Subcutaneous adipose tissue (tissue), 4 donors: ENCODE results near the gene NRP2. TPM values are rescaled to one million over a fixed set of nuclear protein-coding genes. Genes with fewer than 3 reads are reported as not detected.

Experiments
- total RNA-seq, 4 donors: library from RNA; depleted of rRNA; stranded (reverse); fragments of >200 nt; gene quantifications; one replicate each; pipeline ENCODE4 v1.1.0, GENCODE V29; 2016
- TF ChIP-seq, protein P1 (sequence below): fragments of 450-650 bp; IDR thresholded peaks from one replicate; pipeline ENCODE4 v1.5.1; 2016; ENCODE audit warnings: low read depth, mild to moderate bottlenecking, control low read depth, antibody characterized with exemption, moderate library complexity

NRP2 gene
- total RNA-seq, 4 donors from 2014 or later: 29.2 to 70.9 (median 56.1) TPM

DNA sequence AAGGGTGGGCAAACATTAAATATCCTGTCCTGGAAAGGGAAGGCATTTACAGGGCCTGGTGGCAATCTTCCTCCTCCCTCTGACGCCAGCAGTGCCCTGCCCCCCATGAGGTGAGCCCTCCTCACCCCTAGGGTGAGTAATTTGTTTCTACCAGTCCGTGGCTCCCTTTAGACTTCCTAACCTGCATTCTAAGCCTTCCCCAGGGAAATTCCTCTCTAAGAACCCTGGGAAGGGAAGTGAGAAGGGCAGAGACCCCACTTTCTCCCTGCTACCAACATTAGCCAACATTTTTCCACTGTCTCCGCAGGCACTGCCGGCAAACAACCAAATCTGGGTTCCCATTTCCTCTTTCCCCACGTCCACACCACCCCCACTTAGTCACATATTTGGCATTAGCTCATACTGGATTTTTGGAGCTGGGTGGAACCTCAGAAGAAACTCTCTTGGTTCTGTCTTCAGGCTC is 69.3 kb downstream of the NRP2 start:
- TF ChIP-seq, protein P1, sequence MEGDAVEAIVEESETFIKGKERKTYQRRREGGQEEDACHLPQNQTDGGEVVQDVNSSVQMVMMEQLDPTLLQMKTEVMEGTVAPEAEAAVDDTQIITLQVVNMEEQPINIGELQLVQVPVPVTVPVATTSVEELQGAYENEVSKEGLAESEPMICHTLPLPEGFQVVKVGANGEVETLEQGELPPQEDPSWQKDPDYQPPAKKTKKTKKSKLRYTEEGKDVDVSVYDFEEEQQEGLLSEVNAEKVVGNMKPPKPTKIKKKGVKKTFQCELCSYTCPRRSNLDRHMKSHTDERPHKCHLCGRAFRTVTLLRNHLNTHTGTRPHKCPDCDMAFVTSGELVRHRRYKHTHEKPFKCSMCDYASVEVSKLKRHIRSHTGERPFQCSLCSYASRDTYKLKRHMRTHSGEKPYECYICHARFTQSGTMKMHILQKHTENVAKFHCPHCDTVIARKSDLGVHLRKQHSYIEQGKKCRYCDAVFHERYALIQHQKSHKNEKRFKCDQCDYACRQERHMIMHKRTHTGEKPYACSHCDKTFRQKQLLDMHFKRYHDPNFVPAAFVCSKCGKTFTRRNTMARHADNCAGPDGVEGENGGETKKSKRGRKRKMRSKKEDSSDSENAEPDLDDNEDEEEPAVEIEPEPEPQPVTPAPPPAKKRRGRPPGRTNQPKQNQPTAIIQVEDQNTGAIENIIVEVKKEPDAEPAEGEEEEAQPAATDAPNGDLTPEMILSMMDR: no peak

DNA sequence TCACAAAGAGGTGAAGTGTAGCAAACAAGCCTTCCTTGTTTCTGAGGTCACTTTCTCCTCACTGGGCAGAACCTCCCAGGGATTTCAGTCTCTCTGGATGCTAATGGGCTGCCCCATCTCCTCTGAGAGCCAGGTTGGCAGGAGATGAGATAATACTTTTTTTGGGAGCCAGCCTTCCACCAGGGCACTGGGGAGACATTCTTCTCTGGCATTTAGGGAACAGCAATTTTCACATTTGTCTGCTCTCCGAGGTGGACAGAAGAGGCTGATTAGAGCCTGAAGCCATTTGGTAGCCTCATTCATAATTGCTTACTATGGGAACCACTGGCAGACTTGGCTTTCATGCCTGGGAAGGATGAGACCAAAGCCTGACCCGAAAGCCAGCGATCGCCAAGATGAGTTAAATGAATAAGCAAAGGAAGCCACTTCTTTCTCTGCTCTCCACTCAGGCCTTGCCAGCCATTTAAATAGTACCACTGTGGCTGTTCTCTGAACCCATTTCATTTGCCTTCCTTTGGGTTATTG is 70.1 kb downstream of the NRP2 start:
- TF ChIP-seq, protein P1: no peak

DNA sequence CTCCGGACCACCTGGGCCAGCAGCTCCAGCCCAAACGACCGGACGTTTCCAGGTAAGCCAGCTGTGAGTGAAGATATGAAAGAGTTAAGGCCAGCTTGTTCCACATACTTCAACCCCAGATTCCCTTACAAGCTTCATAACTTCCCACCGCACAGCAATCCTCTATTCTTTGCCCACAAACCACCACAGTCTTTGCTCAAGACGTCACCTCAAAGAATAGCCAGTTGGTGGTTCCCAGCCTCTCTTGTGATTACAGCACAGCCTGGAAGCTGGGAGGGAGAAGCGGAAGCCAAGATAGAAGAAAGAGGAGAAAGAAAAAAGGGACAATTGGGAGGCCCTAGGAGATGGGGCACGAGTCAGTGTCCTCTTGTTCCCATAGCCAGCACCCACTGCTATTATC is 70.6 kb downstream of the NRP2 start:
- TF ChIP-seq, protein P1: no peak

DNA sequence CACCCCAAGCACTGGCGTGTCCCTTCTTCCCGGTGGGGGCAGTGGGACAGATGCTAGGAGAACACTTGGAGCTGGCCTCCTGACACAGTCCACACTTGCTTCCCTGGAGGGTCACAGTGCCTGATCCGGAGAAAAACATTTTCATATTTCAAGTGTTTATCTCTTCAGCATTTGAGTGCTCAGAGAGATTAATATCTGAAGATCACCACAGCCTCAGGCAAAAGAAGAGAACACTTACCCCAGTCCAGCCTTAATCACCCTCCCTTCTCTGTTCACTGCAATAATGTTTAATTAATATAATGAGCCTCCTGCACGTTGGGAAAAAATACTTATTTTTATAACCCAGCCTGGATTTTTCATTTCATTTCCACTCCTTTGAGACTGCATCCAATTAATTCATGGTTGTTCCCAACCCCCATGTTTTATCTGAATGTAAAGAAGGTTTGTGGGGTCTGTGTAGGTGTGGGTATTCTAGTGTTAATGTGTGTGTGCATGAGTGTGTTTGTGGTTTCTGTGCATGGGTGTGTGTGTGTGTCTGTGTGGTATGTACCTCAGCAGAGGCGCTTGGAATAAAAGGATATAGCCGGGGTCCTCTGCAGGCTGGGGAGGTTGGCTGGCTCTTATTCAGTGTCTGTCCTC is 72.1 kb downstream of the NRP2 start:
- TF ChIP-seq, protein P1: no peak

DNA sequence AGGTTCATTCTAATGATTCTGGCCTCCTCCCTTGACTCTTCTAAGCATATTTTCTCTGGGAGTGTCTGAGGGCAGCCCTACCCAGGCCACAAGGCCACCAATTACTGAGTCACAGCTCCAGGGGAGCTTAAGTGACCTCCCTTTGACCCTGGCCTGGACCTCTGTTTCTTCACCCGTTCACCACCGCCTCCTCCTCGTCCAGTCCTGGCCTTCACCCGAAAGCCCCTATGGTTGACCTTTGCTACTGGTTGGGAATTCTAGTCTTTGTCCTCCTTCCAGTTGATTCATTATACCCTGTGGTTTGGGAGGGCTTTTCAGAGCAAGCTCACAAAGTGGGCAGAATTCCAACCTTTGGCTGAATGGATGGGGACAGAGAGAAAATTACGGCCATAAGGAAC is 72.6 kb downstream of the NRP2 start:
- TF ChIP-seq, protein P1: no peak

DNA sequence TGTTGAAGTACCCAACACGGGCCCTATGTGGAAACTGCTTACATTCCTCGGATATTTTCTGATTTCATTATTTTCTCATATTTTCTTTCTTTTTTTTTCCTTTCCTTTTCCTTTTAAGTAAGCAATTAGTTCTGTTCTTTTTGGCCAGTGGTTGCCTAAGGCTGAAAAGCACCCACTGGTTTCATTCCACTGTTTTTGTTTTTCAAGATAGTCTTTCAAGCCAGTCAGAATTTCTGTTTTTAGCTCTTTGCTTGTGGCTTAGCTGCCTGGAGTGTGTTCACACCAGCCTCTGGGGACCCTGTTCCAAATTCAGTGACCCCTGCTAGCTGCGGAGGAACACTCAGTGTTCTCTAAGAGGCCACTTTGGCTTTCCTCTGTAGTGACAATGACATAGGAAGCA is 73.6 kb downstream of the NRP2 start:
- TF ChIP-seq, protein P1: no peak

DNA sequence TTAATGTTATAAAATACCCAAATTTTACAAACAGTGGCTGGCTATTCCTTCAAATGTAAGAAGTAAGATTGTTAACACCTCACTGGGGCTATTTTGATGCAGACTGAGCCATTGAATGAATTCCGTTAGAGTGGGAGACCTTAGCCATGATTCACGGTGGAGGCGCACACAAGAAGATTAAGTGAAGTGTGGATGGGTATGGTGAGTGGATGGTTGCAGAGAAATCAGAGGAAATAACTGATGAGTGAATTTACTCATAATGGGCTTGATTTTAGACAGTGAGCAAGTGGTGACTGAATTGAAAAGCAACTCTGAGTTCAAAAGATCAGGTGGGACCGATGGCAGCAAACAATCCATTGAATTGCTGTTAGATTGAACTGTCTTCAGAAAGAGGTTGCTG is 75.0 kb downstream of the NRP2 start:
- TF ChIP-seq, protein P1: no peak
